NB4 (cell line): ENCODE measurements around the gene MYO18A.
A peak's percentile ranks its signal among the peaks of the same experiment; 100 is the strongest.

Experiments
- DNase-seq: peaks from one replicate; pipeline ENCODE4 v3.0.0; 2010; ENCODE audit warnings: low read depth
- H3K4me3 ChIP-seq: one replicate; pipeline ENCODE4 v1.5.1; 2011; ENCODE audit warnings: mild to moderate bottlenecking, low read depth, low read length, moderate library complexity
- CTCF ChIP-seq: IDR thresholded peaks from one replicate; pipeline ENCODE4 v1.5.1; 2012; ENCODE audit warnings: low read depth, low read length
- MAX ChIP-seq: IDR thresholded peaks from 2 replicates; pipeline ENCODE4 v1.6.1; 2011; ENCODE audit warnings: low read depth, low read length
- MYC ChIP-seq: IDR thresholded peaks from 2 replicates; pipeline ENCODE4 v1.6.1; 2011; ENCODE audit warnings: low read depth, low read length
- POLR2A ChIP-seq: IDR thresholded peaks from 2 replicates; pipeline ENCODE4 v1.6.1; 2011; ENCODE audit warnings: mild to moderate bottlenecking; ENCODE audit not compliant: insufficient read length; ENCODE audit errors: extremely low read depth

MYO18A gene

DNA sequence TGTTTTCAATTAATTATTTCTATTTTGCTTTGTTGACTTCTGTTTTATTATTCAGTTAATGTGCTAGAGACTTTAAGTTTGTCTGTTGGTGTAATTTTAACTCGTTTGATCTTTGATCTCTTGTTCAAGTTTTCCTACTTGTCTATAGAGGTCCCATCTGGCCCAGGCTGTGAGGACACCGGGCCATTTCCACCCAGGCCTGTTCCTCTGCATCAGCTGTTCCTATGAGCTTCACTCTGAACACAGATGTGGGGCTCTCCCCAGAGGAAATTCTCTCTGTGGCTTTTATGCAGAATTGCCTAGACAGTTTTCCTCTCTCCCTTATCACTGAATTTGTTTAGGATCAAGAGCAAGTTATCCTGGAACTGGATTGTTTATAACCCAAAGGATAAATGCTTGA is 44.7 kb downstream of the MYO18A start:
- no peak overlapping the region for H3K4me3 ChIP-seq
- no peak for TF ChIP-seq POLR2A
- no peak for TF ChIP-seq MAX
- no peak for TF ChIP-seq MYC
- TF ChIP-seq CTCF: no peak
- no peak for DNase-seq

DNA sequence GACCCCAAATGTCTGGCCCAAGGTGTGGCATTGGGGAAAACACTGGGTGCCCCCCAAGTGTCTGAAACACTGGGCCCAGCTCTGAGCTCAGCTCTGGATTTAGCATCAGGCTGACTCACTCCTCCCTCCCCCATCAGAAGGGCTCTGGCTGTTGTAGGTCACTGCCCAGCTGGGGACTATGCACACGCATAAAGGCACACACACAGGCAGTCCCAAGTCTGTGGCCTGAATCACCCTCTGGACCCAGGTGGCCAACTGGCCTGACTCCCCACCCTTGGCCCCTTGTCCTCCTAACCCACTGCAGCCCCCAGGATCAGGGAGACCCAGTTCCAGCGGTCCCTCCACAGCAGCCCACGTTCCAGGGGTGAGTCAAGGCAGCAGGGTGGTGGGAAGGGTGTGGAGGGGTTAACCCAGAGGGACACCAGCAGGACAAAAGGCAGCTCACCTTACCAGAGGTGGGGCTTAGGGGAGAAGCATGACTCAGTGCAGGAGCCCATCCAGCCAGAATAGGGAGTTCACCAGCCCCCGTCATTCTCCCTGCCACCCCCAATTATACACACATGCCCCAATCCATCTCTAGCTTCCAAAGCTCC is 47.0 kb downstream of the MYO18A start:
- DNase-seq: peak; percentile 76
- no peak for TF ChIP-seq MAX
- TF ChIP-seq CTCF: no peak
- TF ChIP-seq POLR2A: no peak
- TF ChIP-seq MYC: no peak
- no peak overlapping the region for H3K4me3 ChIP-seq

- DNase-seq: peak; percentile 86
- no peak overlapping the region for H3K4me3 ChIP-seq
- TF ChIP-seq MAX (no peak), CTCF (no peak), POLR2A (no peak), MYC (no peak)
These were observed 48.1 kb downstream of the MYO18A start for GRCh38 chr17:29131814-29132682.

GRCh38 chr17:29129731-29130130 is 50.5 kb downstream of the MYO18A start:
- no peak overlapping the region for H3K4me3 ChIP-seq
- DNase-seq: no peak
- no peak for TF ChIP-seq CTCF

GRCh38 chr17:29127840-29128239 is 52.4 kb downstream of the MYO18A start:
- TF ChIP-seq CTCF: no peak
- TF ChIP-seq MAX: no peak
- no peak for TF ChIP-seq MYC
- TF ChIP-seq POLR2A: no peak

More at GRCh38 chr17:29127840-29128239, 52.4 kb downstream of the MYO18A start:
- no peak overlapping the region for H3K4me3 ChIP-seq
- no peak for DNase-seq
